Caco-2 (cell line): Measurements from ENCODE around the gene ANK2. TPM values are rescaled to one million over a fixed set of nuclear protein-coding genes. Genes with fewer than 3 reads are reported as not detected.

ENCODE experiments used
- BruUV-seq: library from RNA; stranded (reverse); fragments of 400-500 nt; replicated peaks from 2 replicates; lab custom pipeline; 2021; lab: Mats Ljungman, UMichigan
- CTCF ChIA-PET: fragments of 300-600 bp; sonication (Branson Sonifier 250); formaldehyde crosslinking; loops from one replicate; lab custom pipeline; 2022; ENCODE audit warnings: antibody characterized with exemption; lab: Charles Lee
- POLR2A ChIA-PET: fragments of 300-600 bp; sonication (Branson Sonifier 250); formaldehyde crosslinking; loops from one replicate; lab custom pipeline; 2022; ENCODE audit warnings: antibody characterized with exemption; lab: Charles Lee
- DNase-seq, 2 experiments: peaks; one replicate each; pipeline versions ENCODE4 v3.0.0 to v3.0.0-alpha.2; 2020 to 2022
- H3K27me3 ChIP-seq: replicated peaks from 2 replicates; pipeline ENCODE4 v1.6.0; 2011; ENCODE audit warnings: low read length; ENCODE audit not compliant: control insufficient read depth, insufficient read depth
- H3K36me3 ChIP-seq: 2 replicates; pipeline ENCODE4 v1.5.1; 2011; ENCODE audit warnings: low read length; ENCODE audit not compliant: control insufficient read depth, insufficient read depth
- H3K4me1 ChIP-seq: fragments of 250-450 bp; sonication (Bioruptor Pico); 2 replicates; pipeline ENCODE4 v1.5.1; 2020; ENCODE audit warnings: mild to moderate bottlenecking
- H3K4me3 ChIP-seq: 2 replicates; pipeline ENCODE4 v1.5.1; 2011; ENCODE audit warnings: low read depth, mild to moderate bottlenecking, control low read depth, low read length
- H3K9me3 ChIP-seq: fragments of 250-450 bp; sonication (Bioruptor Pico); 2 replicates; pipeline ENCODE4 v1.5.1; 2020; ENCODE audit warnings: mild to moderate bottlenecking, moderate library complexity
- H3K27ac Mint-ChIP-seq: one replicate; pipeline ENCODE4 v1.8.0; 2022; ENCODE audit warnings: mixed read lengths; ENCODE audit not compliant: unreplicated experiment
- H3K27me3 Mint-ChIP-seq: one replicate; pipeline ENCODE4 v1.8.0; 2022; ENCODE audit warnings: mixed read lengths; ENCODE audit not compliant: insufficient read depth, unreplicated experiment
- H3K36me3 Mint-ChIP-seq: one replicate; pipeline ENCODE4 v1.8.0; 2022; ENCODE audit warnings: mild to moderate bottlenecking, mixed read lengths; ENCODE audit not compliant: insufficient read depth, unreplicated experiment
- H3K4me1 Mint-ChIP-seq: one replicate; pipeline ENCODE4 v1.8.0; 2022; ENCODE audit warnings: low read depth, mixed read lengths; ENCODE audit not compliant: unreplicated experiment
- H3K4me3 Mint-ChIP-seq: one replicate; pipeline ENCODE4 v1.8.0; 2022; ENCODE audit warnings: mild to moderate bottlenecking, moderate library complexity, mixed read lengths; ENCODE audit not compliant: unreplicated experiment
- H3K9me3 Mint-ChIP-seq: one replicate; pipeline ENCODE4 v1.8.0; 2022; ENCODE audit warnings: mixed read lengths; ENCODE audit not compliant: unreplicated experiment
- intact Hi-C: fragments of 100-400 bp; cut with micrococcal nuclease; formaldehyde crosslinking; loops from one replicate; pipeline ENCODE4 v1.10.0; 2022; ENCODE audit not compliant: unreplicated experiment
- total RNA-seq: library from RNA; stranded (reverse); gene quantifications from 2 replicates; pipeline ENCODE4 v1.2.3, GENCODE V29; 2022
- TF ChIP-seq, protein P1 (sequence below), 2 experiments: fragments of 200-600 bp in 1 of 2; IDR thresholded peaks; 1 replicate in 1 of 2; 2 replicates in 1 of 2; pipeline versions ENCODE4 v1.5.1 to v1.8.0; 2011 to 2022; ENCODE audit warnings: antibody characterized with exemption in 1 of 2, control low read depth in 1 of 2, inconsistent platforms in 1 of 2, low read depth in 1 of 2, low read length in 1 of 2, mild to moderate bottlenecking in 1 of 2, moderate library complexity in 1 of 2; ENCODE audit not compliant: insufficient read depth in 1 of 2, severe bottlenecking in 1 of 2, unreplicated experiment in 1 of 2

The ANK2 gene
- total RNA-seq, 1 experiment from 2014 or later: 26.3 TPM

DNA sequence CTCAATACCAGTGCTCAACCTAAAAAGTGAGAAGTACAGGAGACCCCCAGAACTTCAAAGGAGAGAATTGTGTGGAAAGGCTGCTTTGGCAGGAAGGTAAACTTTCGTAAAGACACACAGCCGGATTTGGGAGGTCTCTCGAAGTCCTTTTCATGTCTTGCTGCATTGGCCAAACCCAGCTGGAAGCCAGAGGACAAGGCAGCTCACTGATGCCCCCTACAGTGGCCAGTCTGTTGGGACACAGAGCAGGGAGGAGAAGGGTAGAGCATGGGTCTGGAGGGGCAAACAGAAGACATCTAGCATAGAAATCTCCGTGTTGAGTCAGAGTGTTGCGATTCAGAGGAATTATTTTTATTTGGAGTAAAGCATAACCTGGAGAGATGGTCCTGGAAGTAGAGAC lies 198.9 kb downstream of the ANK2 start:
- intact Hi-C loops: loop anchor here (1.0 kb wide), 1 partner anchor 142 kb away; no protein-coding TSS in a partner anchor
- no TSS peak for BruUV-seq
- H3K4me3 ChIP-seq: no peak overlapping the region
- Mint-ChIP-seq H3K27ac (no peak overlapping the region), H3K4me1 (no peaks in the 10 kb centered on the region), H3K9me3 (no peaks in the 10 kb centered on the region), H3K4me3 (no peak overlapping the region), H3K36me3 (no peaks in the 10 kb centered on the region), H3K27me3 (no peaks in the 10 kb centered on the region)
- ChIA-PET POLR2A (no interaction called here), CTCF (interaction anchor here (1.0 kb wide), 2 partner anchors 139 to 142 kb away, joined by 3 to 5 read pairs; no protein-coding TSS in a partner anchor)
- H3K36me3 ChIP-seq: no peaks in the 10 kb centered on the region
- H3K27me3 ChIP-seq: no peaks in the 10 kb centered on the region
- TF ChIP-seq, protein P1, sequence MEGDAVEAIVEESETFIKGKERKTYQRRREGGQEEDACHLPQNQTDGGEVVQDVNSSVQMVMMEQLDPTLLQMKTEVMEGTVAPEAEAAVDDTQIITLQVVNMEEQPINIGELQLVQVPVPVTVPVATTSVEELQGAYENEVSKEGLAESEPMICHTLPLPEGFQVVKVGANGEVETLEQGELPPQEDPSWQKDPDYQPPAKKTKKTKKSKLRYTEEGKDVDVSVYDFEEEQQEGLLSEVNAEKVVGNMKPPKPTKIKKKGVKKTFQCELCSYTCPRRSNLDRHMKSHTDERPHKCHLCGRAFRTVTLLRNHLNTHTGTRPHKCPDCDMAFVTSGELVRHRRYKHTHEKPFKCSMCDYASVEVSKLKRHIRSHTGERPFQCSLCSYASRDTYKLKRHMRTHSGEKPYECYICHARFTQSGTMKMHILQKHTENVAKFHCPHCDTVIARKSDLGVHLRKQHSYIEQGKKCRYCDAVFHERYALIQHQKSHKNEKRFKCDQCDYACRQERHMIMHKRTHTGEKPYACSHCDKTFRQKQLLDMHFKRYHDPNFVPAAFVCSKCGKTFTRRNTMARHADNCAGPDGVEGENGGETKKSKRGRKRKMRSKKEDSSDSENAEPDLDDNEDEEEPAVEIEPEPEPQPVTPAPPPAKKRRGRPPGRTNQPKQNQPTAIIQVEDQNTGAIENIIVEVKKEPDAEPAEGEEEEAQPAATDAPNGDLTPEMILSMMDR (IDR thresholded peaks at IDR 0.05; ENCODE audit: insufficient read depth in 1 of 2, low read depth in 1 of 2, low read length in 1 of 2, severe bottlenecking in 1 of 2, unreplicated experiment in 1 of 2): peak; percentile 19 to 23
- H3K9me3 ChIP-seq: no peaks in the 10 kb centered on the region
- peak in 1 of 2 experiments; percentile 43 for DNase-seq
- no peaks in the 10 kb centered on the region for H3K4me1 ChIP-seq

DNA sequence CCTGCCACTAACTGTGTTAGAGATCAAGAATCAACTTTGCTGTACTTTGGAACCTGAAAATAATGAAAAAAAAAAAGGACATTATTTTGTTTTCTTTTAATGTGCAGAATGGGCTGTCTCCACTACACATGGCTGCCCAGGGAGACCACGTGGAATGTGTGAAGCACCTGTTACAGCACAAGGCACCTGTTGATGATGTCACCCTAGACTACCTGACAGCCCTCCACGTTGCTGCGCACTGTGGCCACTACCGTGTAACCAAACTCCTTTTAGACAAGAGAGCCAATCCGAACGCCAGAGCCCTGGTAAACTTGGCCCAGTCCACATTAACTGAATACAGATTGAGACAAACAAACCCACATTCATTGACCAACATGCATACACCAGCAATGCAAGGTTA lies 206.2 kb downstream of the ANK2 start:
- intact Hi-C loops: no loop called here
- no peaks in the 10 kb centered on the region for H3K27me3 ChIP-seq
- no peak overlapping the region for H3K27ac Mint-ChIP-seq

DNA sequence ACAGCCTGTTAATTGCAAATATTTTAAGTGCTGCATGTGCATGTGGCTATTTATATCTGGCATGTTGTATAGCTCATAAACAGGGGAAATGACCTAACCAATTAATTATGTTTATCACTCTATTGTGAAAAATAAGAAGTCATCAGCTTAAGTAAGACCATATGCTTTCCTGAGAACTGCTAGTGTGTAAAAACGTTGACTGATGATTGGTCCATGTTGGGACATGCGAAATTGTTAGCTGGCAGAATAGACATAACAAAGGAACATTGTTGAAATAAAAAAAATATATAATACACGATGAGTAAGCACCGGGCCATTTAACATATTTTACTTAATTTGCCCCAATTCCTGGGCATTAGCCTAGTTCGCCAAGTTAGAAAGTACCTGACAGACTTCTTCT lies 207.5 kb downstream of the ANK2 start:
- BruUV-seq: no TSS peak
- H3K4me1 ChIP-seq: no peaks in the 10 kb centered on the region
- CTCF ChIA-PET: no interaction called here
- no peaks in the 10 kb centered on the region for H3K9me3 Mint-ChIP-seq
- H3K36me3 ChIP-seq: no peaks in the 10 kb centered on the region
- no peaks in the 10 kb centered on the region for H3K9me3 ChIP-seq
- intact Hi-C loops: no loop called here
- H3K27me3 ChIP-seq: no peaks in the 10 kb centered on the region
- H3K4me3 Mint-ChIP-seq: no peak overlapping the region
- no peaks in the 10 kb centered on the region for H3K4me1 Mint-ChIP-seq
- no peak overlapping the region for H3K27ac Mint-ChIP-seq
- DNase-seq: no peak
- no peaks in the 10 kb centered on the region for H3K36me3 Mint-ChIP-seq
- H3K27me3 Mint-ChIP-seq: no peaks in the 10 kb centered on the region
- no peak overlapping the region for H3K4me3 ChIP-seq
- TF ChIP-seq, protein P1 (IDR thresholded peaks at IDR 0.05; ENCODE audit: insufficient read depth in 1 of 2, low read depth in 1 of 2, low read length in 1 of 2, severe bottlenecking in 1 of 2, unreplicated experiment in 1 of 2): no peak
- POLR2A ChIA-PET: no interaction called here

More for the DNA sequence above, 206.2 kb downstream of the ANK2 start:
- Histone ChIP-seq H3K36me3 (no peaks in the 10 kb centered on the region), H3K4me3 (no peak overlapping the region), H3K9me3 (no peaks in the 10 kb centered on the region), H3K4me1 (no peaks in the 10 kb centered on the region)
- Mint-ChIP-seq H3K27me3 (no peaks in the 10 kb centered on the region), H3K4me3 (no peak overlapping the region), H3K4me1 (no peaks in the 10 kb centered on the region), H3K36me3 (no peaks in the 10 kb centered on the region), H3K9me3 (no peaks in the 10 kb centered on the region)
- TF ChIP-seq, protein P1 (IDR thresholded peaks at IDR 0.05; ENCODE audit: insufficient read depth in 1 of 2, low read depth in 1 of 2, low read length in 1 of 2, severe bottlenecking in 1 of 2, unreplicated experiment in 1 of 2): no peak
- DNase-seq: no peak
- POLR2A ChIA-PET: no interaction called here
- CTCF ChIA-PET: no interaction called here
- no TSS peak for BruUV-seq
